Activated T-helper 1 cell treated with anti-CD3 and anti-CD28 coated beads, Interleukin-2, amount 50 U/mL, for 16 hours (primary cell): ENCODE data around the gene PP2D1.
"Not testable (repeated sequence)": the region's sequence is repeated elsewhere in the genome, so short reads cannot be mapped to it uniquely, and the experiment has no call there.

ENCODE experiments used
- DNase-seq, 2 donors: peaks; one replicate each; pipeline ENCODE4 v3.0.0-alpha.2; 2020; ENCODE audit warnings: low read depth in 1 of 2, low spot score in 1 of 2

The PP2D1 gene

DNA sequence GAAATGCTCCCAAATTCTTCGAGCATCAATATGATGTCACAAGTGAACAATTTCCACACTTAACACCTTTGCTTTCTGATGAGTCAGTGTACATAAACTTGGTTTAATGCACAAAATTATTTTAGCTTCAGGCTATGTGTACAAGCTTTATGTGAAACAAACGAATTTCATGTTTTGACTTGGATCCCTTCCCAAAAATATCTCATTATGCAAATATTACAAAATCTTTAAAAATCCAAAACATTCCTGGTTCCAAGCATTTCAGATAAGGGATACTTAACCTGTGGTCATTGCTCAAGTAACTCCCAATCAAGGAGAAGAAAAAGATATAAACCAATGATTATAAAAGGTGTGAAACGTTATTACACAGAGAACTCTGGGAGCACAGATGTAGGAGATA lies 40.0 kb downstream of the PP2D1 start:
- DNase-seq = no peak

DNA sequence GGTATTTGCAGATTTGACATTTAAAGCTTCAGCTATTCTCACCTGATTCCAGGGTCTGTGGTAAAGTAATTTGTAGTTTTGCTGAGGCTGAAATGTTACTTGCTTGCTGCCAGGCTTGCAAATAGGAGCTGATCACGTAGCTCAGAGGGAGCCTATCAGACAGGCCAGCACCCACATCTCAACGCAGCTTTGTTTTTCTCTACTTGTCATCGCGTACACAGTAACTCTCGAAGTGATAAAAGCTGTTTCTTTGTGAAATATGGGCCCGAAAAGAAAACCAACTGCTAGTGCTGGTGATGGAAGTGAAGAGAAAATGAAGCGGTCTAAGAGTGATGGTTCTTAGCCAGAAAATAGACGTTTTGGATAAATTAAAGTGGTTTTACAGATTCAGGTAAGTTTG lies 41.7 kb downstream of the PP2D1 start:
- DNase-seq = no peak

DNA sequence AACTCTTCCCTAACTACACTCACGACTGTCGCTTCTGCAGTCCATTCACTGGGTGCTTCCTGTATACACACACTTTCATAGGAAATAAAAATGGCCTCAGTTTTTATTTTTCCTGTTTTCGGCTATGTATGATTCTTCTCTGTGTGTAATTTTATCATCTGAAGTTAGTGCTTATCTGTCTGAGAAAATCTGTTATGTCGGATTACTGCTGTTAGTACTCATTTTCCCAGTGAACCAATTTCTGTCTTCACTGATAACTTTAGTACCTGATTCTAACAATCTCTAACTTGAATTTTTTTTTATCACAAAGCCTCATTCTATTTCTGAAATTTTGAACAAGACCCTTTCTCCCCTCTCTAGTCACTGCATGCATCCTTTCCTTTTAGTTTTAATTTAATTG lies 44.3 kb downstream of the PP2D1 start:
- DNase-seq = no peak

DNA sequence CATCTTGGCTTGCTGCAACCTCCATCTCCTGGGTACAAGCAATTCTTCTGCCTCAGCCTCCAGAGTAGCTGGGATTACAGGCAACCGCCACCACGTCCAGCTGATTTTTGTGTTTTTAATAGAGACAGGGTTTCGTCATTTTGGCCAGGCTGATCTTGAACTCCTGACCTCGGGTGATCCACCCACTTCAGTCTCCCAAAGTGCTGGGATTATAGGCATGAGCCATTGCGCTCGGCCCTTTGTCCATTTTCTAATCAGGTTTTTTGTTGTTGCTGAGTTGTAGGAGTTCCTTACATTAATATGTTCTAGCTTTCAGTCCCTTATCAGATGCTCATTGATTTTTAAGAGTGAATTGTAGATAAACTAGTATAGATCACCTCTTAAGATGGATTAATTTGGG lies 44.9 kb downstream of the PP2D1 start:
- DNase-seq = no peak

DNA sequence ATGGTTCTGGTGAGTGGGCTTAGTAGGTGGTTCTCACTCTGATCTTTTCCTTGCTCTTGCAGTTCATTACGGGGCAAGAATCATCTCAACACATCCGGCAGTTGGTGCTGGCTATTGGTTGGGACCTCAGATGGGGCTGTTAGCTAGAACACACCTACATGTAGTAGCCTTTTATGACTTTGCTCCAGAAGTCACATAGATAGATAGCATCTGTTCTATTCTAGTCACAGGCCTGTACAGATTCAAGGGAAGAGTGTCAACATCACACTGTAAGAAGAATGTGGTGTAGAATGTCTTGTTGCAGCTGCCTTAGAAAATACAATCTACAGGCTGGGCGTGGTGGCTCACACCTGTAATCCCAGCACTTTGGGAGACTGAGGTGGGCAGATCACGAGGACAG lies 50.1 kb downstream of the PP2D1 start:
- no peak for DNase-seq

DNA sequence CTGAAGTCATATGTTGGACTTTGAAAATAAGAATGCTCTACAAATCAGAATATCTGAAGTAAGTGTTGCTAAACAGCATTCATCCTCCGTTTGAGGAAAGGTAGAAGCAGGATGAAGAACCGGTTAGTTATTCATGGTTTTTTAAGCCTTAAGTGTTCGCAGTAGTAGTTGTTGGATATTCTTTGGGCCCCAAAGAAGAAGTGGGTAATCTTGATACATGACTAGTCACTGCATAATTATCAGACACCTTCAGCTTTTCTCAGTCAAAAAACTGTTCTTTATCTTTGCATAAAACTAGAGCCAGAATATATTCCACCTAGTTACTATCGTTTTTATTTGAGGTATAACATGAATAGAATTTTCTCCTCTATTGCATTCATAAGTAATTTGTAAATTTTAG lies 51.4 kb downstream of the PP2D1 start:
- DNase-seq = no peak

DNA sequence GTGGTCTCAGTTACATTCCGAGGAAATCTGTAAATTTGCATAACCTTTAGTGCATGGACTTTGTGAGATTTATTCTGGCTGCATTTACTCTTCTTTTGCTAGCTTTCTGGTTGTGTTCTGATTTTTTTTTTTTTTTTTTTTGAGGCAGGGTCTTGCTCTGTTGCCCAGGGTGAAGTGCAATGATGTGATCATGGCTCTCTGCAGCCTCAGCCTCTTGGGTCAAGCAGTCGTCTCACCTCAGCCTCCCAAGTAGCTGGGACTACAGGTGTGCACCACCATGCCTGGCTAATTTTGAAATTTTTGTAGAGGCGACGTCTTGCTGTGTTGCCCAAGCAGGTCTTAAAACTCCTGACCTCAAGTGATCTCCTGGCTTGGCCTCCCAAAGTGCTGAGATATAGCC lies 52.6 kb downstream of the PP2D1 start:
- no peak for DNase-seq

DNA sequence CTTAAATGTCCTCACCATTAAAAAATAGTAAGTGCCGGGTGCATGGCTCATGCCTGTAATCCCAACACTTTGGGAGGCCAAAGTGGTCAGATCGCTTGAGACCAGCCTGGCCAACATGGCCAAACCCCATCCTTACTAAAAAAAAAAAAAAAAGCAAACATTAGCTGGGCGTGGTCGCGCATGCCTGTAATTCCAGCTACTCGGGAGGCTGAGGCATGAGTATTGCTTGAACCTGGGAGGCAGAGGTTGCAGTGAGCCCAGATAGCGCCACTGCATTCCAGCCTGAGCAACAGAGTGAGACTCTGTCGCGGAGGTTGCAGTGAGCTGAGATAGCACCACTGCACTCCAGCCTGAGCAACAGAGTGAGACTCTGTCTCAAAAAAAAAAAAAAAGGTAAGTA lies 54.7 kb downstream of the PP2D1 start:
- not testable (repeated sequence) for DNase-seq

DNA sequence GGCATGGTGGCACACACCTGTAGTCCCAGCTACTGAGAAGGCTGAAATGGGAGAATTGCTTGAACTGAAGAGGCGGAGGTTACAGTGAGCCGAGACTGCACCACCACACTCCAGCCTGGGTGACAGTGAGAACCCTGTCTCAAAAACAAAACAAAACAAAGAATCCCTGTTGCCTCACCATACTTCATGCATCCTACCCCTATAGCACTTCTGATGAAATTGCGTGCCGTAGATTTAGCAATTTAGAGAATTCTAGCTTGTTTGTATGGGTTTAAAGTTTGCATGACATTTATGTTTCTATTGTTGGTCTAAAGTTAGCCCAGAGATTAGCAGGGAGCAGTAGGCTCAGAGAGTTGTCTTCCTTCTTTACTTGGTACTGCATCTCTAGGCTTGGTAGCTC lies 57.4 kb downstream of the PP2D1 start:
- DNase-seq = no peak

DNA sequence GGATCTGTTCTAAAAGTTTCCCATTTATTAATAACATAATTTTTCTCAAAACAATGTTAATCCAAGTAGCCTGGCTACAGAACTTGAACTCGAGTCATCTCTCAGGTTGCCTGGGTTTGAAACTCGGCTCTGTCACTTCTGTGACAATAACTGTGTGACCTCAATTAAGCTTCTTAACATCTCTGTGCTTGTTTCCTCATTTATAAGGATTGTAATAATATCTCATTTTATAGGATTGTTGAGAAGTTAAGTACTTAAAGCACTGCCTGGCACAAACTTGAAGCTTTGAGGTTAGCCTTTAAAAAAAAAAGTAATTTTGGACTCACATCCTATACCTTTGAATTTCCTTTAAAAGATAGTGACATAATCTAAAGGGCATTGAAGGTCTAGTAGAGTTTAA lies 61.7 kb downstream of the PP2D1 start:
- no peak for DNase-seq

DNA sequence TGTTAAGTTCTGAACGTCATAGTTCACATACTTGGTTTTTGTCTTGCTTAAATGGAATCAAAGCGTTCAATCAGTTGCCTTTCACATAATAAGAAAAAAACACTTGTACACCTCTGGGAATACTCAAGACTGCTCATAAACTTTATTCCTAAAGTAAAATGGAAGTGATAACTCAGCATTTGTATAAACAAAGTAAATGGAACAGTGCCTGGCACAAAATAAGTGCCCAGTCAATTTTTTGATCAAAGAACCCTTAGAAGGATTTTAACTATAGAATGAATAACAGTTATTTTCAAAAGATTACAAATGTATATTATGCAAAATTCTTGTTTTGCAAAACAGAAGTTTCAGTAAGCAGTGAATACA lies 63.9 kb downstream of the PP2D1 start:
- DNase-seq = no peak

DNA sequence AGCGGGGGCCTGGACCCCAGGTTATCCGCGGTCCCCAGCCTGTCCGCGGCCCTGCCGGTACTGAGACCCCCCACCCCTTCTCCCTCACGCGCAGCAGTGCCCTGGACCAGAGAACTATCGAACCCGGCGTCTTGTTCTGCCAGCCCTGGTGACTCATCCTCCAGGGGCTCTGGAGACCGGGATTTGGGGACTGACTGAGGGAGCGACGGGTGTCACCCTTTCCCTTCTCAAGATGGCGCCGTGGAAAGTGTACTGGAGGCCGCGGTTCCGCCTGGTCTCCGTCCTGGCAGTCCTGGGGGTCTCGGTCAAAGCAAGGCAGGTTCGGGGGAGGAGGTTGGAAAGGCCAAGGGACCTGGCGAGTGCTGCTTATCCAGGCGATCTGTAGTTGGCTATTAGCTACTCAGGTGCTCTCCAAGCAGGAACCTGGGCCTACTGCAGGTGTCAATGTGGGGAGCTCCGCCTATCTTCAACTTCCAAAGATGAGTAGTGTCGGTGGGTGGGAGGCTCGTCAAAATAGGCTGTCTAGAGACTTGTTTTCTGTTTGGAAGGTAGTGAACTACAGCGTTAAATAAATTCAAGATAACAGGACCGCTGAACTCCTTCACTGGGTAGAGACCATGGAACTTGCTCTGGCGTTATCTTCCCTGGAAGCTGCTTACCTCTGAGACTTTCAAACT lies 64.4 kb downstream of the PP2D1 start:
- peak; percentile 12 to 16 for DNase-seq

DNA sequence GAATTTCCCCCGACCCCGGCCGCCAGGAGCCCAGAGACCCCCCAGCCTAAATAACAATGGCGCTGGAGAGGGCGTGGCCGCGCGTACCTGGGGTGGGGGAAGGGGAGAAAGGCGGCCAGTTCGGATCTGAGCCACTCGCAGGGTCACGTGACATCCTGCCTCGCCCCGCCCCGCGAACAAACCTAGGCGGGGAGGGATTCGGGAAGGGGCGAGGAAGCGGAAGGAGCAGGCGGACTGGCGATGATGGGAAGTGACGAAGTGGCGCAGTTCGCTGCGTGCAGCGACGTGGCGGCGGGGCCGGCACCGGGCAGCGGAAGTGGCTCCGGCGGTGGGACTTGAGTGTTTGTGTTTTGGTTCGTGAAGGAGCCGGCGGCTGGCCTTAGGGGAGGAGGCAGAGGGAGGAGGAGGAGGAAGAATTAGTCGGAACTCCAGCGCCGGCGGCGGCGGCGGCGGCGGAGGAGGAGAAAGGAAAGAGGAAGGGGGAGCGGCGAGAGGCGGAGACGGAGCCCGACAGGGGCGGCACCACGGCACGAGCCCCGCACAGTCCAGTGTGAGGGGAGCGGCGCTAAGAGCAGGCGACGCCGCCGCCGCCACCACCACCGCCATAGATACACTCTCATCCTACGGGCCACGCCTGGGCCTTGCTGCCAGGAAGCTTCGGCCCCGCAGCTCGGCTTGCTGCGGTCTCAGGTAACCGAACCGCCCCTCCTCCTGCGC lies 65.1 kb downstream of the PP2D1 start, which contains the start of gene RAB5A:
TSS of gene RAB5A (plus strand) at position 266 of the 717 bp plus-strand sequence. CDS start 3,802 bp downstream, outside the sequence.
- peak; percentile 93 to 96 for DNase-seq

DNA sequence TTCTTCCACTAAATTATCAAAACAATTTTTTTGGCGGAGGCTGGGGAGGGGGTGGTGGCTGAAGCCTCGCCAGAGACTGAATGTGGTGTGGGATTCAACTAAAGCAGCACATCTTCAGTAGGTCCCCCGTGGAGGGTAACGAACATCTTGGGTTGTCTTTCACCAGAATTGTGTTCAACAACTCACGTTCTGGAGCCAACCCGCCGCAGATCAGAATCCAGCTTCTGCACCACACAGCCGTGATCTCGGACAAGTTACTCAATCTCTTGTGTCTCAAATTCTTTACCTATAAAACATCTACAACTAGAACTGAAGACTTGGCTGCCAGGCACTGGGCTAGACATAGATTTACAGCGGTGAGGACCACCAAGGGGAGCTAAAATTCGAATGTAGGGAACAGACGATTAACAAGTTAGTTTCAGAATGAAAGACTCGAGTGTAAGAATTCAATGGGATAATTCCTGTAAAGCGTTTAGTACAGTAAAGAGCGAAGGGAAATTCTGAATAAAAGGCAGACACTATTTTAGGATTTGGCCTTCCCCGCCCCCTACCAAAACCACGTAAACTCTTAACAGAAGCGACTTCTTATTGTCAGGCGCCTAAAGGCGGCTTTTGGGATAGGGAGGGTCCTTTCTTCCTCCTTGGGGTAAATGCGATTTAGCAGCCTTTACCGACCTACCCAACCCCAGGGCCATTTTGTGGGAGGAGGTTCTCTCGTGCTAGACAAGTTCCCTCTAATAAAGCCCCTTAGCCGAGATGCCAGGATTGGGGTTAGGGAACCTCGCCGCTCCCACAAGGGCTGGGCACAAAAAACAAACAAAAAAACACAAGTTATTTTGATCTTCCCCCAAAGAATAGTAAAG lies 65.9 kb downstream of the PP2D1 start:
- DNase-seq = no peak

DNA sequence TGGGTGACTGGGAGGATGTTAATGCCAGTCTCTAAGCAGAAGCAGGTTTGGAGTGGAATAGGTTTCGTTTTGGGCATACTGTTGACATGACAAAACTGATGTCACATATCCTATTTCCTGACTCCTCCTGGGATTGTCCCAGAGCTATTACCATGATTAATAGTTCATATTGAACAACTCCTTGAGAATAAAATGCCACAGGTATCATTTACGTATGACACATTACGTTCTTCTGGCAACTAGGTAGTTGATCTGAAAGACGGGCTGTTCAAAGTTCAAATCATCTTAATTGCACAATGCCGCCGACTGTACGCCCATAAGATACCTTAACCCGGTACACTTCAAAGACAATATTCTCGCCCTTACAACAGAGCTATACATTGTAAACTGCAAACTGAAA lies 66.5 kb downstream of the PP2D1 start:
- DNase-seq = no peak

DNA sequence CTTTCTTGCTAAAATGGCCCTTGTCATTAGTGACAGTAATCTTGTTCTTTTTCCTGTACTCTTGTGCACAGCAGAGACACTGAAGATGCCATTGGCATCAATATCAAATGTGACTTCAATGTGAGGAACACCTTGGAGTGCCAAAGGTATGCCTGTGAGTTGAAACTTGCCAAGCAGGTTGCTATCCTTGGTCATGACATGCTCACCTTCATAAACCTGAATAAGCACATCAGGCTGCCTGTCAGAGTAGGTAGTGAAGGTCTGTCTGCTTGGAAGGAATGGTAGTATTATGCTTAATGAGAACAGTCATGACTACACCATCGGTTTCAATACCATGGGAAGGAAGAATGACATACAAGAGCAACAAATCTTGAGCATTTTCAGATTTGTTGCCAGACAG lies 71.4 kb downstream of the PP2D1 start:
- no peak for DNase-seq

DNA sequence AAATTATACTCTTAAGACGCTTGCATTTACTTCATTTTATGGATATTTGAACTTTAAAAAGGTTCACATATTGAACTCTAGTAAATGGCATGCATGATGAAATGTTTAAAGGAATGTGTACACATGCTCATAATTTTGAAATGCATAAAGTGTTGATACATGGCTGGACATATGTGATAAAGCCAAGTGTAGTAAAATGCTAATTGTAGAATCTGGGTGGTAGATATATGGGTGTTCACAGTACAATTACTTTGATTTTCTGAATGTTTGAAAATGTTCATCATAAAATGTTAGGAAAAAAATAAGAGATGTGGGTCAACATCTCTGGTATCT lies 73.8 kb downstream of the PP2D1 start:
- DNase-seq = no peak

DNA sequence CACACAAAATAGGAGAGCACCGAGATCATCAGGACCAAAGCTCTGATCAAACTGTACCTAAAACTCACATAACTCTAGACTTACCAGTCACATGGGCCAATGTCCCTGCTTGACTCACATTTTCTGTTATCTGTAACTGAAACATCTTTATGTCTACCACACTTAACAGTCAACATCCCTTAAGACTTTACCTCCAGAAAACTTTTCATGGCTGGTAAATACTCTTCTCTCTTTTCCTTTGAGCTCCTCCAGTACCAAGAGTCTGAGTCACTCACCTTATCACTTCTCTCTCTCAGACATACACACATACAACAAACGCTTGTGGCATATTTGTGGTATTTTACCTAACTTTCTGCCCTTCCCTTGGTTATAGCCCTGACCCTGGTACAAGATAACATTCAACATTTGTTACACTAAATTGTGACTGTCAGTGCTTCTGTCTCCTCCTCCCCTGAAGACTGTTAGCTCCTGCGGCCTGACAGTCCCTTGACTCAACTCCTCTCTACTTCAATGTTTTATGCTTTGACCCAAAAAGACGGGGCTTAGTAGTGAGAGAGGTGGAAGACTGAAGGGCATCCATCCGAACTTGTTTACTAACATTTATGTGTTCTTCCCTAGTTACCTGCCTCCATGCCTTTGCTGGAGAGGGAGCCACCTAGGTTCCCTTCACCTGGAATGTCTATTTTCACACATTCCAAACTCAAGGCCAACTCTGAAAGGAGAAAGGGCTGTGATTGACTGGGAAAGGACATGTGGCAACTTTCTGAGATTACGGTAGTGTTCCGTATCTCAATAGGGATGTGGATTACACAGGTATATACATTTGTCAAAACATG lies 74.4 kb downstream of the PP2D1 start:
- DNase-seq = no peak
